ENCODE data around the gene TMEM39A.

DNA sequence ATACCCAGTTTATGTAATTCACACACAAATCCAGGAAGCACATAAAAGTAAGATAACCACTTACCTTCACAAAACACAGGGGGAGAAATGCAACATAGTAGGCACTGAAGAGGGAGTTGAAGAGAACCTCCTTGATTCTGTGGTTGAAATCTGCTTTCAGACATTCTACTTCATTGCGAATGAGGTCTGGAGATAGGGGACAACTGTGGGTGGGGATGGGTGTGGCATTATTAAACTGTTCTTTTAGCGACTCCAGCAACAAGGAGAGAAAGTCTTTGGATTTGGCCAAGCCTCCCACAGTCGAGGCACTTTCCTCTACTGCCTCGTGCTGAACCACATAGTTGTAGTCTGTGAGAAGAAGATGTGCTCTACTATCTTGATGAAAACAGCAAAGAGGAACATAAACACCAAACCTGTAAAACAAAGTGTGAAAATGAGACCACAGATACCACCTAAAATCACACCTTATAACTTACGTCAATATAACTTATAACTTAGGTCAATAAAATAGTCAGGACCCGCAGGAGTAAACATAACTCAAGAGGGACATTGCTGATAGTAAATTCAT is 25.6 kb downstream of the TMEM39A start:
- no peak for TF ChIP-seq NFIC (IDR thresholded peaks at IDR 0.05; ENCODE audit: borderline replicate concordance)
- TF ChIP-seq, protein P1, sequence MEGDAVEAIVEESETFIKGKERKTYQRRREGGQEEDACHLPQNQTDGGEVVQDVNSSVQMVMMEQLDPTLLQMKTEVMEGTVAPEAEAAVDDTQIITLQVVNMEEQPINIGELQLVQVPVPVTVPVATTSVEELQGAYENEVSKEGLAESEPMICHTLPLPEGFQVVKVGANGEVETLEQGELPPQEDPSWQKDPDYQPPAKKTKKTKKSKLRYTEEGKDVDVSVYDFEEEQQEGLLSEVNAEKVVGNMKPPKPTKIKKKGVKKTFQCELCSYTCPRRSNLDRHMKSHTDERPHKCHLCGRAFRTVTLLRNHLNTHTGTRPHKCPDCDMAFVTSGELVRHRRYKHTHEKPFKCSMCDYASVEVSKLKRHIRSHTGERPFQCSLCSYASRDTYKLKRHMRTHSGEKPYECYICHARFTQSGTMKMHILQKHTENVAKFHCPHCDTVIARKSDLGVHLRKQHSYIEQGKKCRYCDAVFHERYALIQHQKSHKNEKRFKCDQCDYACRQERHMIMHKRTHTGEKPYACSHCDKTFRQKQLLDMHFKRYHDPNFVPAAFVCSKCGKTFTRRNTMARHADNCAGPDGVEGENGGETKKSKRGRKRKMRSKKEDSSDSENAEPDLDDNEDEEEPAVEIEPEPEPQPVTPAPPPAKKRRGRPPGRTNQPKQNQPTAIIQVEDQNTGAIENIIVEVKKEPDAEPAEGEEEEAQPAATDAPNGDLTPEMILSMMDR (IDR thresholded peaks at IDR 0.05): no peak
- no peak for TF ChIP-seq SMC3 (IDR thresholded peaks at IDR 0.05; ENCODE audit: low read depth, low read length)
